GM21529 (cell line): ENCODE measurements around the gene CACNA1A.
"Not testable (repeated sequence)": the region's sequence is repeated elsewhere in the genome, so short reads cannot be mapped to it uniquely, and the experiment has no call there.

ENCODE experiments used
- ATAC-seq: cut with Tn5 transposase; IDR thresholded peaks from one replicate; pipeline ENCODE4 v1.9.1; 2021; ENCODE audit not compliant: unreplicated experiment

The CACNA1A gene

DNA sequence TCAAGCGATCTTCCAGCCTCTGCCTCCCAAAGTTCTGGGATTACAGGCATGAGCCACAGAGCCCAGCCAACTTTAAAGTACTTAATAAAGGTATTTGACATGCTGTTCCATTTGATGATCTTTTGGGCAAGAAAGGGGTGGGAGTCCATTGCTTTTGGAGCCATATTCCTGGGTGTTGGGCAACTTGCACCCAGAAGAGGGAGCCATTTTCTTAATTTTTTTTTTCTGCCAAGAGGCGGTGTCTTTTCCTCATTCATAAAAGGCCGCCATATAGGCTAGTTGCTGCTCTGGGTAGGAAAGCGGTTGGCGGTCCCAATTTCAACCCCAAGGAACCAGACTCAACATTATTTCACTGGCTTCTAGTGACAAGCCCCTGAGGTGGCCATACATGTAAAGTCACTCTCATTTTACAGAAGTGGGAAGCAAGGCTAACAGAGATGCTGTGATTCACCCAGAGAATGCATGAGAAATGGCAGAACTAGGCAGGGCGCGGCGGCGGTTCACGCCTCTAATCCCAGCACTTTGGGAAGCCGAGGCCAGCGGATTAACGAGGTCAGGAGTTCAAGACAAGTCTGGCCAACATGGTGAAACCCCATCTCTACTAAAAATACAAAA lies 139.6 kb downstream of the CACNA1A start:
- ATAC-seq, result no peak

DNA sequence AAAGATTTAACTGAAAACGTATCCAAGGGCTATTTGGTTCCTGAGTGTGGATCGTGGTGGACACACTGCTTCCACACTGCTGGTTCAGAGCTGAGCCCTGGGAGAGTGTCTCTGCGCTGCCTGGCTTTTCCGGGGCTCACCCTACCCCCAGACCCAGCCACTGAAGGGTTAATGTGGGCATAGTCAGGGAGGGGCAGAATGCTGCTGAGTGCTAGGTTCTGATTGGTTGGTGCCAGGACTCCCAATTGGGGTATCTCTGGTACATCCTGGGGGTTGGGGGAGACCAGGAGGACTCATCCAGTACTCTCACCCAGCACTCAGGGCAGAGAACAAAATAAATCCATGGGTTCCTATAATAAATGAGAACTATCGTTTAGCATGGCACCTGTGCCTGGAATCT lies 142.3 kb downstream of the CACNA1A start:
- ATAC-seq, result no peak

DNA sequence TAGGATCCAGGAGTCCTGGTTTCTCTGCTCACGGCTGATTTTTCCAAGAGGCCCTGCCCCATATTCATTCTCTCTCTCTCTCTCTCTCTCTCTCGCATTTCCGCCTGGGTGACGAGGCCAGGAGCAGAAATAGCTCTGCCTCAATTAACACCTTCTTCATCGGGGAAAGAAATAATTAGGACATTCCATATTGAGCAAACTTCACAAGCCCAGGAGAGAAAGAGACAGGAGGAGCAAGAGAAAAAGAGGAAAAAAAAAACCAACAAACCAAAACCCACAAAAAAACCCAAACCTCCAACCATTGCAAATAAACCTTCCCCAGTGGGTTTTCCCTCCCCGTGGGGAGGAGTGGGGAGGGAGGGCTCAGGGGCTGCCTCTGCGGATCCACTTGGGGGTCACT lies 143.0 kb downstream of the CACNA1A start:
- ATAC-seq, result no peak

DNA sequence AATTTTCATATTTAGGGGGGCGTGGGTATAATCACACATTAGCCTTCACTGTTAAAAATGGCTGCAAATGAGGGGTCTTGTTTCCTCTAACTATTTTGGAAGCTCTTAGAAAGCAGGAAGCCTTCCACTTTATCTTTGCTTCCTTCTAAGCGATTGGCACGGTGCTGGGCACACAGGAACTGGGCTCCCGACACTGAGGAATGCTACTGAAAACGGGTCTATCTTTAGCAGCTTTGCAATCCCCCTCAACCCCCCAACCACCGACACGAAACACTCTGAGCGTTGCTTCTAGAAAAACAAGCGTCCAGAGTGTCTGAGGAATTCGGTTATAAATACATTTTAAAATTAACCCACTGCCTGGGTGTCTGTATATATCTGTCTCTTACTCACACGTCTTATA lies 143.6 kb downstream of the CACNA1A start:
- ATAC-seq, result no peak

DNA sequence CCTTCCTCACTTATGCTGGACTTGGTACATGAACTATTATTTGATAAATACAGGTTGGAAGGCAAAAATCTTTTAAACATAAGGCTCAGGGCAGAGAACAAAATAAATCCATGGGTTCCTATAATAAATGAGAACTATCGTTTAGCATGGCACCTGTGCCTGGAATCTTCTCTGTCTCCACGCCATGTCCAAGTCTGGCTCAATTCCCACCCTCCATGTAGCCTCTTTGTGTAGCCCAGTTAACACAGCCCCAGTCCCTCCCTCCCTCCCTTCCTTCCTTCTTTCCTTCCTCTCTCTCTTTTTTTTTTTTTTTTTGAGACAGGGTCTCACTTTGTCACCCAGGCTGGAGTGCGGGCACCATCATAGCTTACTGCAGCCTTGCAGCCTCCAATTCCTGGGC lies 144.6 kb downstream of the CACNA1A start:
- ATAC-seq, result not testable (repeated sequence)

DNA sequence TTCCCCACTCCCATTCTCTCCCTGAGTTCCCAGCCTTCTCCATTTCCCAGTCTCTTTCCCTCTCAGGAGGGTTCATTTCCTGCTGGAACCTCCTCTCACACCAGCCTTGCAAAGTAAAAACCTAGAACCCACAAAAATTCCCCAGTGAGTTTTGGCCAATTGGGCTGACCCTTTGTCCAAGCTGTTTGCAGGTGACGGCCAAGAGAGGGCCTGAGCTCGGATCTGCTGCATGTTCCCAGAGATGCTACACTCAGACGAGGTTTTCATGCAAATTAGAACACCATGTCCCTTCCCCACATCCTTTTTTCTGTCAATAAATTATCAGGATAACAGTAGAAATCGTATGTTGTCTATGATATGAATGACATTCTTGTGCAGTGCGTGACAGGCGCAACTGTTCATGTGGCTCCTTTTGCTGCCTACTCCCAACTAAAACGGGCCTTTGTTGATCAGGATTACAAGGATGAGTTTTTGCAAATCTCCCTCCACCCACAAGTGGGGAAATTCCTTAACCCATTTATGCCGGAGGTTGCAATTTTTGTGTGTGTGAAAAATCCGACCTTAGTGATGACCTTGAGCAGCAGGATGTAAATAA lies 149.5 kb downstream of the CACNA1A start:
- ATAC-seq, result no peak

DNA sequence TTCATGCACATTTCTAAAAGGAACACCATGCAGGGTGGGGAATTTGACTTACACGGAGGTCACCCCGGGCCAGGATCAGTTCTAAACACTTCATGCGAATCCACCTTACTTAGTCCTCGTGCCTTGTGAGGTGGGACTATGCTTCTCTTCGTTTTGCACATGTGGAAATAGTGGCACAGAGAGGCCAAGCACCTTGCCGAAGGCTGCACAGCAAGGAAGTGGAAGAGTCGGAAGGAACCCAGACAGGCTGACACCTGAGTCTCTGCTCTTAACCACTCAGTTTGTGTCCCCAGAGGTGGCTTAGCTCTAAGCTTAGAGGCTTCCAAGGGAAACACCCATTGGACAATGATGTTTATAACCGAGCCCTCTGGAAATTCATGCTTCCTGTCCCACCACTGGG lies 150.1 kb downstream of the CACNA1A start:
- ATAC-seq, result no peak

DNA sequence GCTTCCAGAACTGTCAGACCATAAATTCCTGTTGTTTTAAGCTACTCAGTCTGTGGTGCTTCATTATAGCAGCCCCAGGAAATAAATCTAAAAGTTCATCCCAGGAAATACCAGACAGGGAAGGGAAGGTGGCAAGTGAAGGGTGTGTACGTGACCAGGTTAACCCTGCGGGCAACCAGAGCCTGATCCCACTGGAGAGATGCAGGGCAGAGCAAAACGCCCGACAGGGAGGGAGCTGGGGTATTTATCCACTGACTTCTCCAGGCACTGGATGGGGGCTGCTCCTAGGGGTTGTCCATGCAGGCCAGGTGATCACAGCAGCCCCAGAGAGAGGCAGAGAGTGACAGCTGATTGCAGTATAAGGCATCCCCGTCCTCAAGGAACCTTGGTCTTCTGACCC lies 150.9 kb downstream of the CACNA1A start:
- no peak for ATAC-seq

DNA sequence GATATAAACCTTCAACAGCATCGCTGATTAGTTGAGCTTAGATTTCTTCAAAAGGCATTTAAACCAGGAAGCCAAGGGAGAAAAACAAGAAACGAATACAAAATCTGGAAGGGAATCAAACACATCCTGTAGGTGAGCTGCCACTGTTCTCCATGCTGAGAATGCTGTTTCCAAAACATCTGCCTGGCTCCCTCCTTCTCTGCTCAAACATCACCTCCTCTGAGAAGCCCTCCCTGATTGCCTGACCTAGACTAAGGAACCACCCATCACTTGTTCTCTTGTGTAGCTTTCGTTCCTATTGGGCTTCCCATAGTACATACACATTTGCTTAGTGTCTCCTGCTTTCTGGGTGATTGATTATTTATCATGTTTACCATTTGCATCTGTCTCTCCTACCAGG lies 152.7 kb downstream of the CACNA1A start:
- ATAC-seq, result no peak

DNA sequence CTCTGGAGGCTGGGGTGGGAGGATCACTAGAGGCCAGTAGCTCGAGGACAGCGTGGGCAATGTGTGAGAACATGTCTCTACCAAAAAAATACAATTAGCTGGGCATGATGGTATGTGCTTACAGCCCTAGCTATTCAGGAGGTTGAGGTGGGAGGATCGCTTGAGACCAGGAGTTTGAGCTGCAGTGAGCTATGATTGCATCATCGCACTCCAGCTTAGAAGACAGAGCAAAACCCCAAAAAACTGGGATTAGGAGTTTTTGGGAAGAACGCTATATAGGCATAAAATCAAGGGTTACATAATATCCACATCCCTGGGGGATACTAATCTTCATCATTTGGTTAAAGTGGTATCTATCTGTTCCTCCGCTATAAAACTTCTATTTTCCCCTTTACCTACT lies 155.5 kb downstream of the CACNA1A start:
- no peak for ATAC-seq

DNA sequence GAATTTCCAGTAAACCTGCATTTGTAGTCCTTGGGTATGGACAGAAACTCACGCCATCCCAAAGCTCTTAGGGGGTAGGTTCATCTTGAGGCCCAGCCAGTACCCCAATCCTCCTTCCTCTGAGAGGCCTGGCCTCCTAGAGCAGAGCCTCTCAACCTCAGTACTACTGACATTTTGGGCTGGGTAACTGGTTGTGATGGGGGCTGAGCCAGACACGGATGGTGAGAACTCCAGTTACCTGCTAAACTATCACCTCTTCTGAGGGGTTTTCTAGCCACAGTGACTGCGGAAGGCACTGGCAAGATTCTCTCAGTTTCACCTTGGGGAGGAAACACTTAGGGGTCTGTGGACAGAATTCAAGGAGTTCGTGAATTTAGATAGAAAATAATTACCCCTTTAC lies 156.2 kb downstream of the CACNA1A start:
- no peak for ATAC-seq

DNA sequence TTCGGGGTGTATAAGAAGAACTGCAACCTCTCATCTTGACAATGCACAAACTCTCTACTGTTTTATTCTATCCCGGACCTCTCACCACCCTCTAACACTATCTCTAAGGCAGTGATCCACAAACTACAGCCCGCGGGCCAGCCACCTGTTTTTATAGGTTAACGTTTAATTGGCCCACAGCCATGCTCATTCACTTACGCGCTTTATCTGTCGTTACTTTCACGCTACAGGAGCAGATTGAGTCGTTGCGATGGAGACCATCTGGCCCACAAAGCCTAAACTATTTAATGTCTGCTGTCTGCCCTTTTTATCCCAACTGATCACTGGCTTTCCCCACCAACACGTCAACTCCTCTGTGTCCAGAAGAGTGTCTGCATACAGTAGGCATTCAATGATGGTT lies 158.9 kb downstream of the CACNA1A start:
- no peak for ATAC-seq

DNA sequence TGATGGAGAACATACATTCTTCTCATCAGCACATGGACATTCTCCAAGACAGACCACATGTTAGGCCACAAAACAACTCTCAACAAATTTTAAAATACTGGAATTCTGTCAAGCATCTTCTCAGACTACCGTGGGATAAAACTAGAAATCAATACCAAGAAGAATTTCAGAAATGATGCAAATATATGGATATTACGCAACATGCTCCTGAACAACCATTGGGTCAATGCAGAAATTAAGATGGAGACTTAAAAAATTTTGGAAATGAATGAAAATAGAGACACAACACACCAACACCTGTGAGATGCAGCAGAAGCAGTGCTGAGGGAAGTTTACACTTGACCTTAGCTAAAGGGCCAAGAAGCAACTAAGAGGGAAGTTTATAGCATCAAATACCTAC lies 162.8 kb downstream of the CACNA1A start:
- ATAC-seq, result no peak

DNA sequence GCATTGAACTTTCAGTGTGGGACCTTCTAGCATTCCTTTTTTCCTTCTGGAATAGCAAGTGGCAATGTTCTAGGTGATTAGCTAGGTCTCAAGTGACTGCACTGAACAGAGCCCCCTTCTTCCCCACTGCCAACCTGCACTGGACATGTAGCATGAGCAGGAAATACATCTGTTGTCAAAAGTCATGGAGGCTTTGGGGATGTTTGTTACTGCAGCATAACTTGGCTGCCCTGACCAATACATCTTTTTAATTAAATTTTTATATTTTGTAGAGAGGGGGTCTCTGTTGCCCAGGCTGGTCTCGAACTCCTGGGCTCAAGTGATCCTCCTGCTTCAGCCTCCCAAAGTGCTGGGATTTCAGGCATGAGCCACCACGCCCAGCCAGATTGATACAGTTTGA lies 163.6 kb downstream of the CACNA1A start:
- ATAC-seq, result no peak

DNA sequence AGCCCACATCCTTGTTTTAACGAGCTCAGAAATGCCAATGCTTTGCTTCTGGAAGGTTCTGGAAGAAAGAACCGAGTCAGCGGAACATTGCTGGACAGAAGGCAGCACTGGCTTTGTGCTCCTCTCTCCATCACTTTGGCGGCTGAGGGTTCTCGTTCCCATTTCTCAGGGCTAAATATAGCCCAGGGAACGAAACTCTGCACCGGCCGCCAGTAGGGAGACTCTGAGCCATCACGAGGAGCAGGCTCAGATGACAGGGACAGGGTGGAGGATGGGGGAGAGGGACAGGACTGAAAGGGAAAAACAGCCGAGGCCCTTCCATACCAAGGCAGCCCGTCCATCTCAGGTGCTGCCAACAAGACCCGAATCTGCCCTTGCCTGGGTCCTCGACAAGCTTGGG lies 166.4 kb downstream of the CACNA1A start:
- no peak for ATAC-seq

DNA sequence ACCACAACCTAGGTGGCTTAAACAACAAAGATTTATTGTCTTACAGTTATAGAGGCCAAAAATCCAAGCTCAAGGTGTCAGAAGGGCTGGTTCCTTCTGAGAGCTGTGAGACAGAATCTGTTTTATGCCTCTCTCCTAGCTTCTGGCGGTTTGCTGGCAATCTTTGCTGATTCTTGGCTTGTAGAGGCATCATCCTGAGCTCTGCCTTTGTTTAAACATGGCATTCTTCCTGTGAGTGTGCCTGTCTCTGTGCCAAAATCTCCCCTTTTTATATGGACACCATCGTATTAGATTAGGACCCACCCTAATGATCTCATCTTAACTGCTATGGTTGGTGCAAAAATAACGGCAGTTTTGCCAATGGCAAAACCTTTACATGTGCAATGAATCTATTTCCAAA lies 169.1 kb downstream of the CACNA1A start:
- no peak for ATAC-seq

DNA sequence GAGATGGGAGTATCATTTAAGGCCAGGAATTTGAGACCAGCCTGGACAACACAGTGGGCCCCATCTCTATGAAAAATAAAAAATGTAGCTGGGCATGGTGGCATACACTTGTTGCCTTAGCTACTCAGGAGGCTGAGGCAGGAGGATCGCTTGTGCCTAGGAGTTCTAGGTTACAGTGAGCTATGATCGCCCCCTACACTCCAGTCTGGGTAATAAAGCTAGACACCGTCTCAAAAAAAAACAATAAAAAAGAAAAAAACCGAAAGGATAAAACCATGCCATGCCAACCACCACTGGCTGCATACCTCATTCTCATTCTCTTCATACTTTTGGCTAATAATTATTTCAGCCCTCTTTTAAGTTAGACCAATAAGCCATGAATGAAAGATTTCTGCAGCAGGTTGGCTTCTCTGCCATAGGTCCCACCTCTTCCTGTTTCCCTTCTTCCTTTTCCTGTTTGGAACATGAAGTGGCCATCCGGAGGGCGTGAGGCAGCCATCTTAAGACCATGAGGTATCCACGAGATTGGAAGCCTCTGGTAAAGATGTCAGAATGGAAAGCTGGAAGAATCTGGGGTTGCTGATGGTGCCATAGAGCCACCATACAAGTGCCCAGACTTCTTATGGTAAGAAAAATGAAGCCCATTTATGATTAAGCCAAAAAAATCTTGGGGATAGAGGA lies 171.3 kb downstream of the CACNA1A start:
- ATAC-seq, result no peak

DNA sequence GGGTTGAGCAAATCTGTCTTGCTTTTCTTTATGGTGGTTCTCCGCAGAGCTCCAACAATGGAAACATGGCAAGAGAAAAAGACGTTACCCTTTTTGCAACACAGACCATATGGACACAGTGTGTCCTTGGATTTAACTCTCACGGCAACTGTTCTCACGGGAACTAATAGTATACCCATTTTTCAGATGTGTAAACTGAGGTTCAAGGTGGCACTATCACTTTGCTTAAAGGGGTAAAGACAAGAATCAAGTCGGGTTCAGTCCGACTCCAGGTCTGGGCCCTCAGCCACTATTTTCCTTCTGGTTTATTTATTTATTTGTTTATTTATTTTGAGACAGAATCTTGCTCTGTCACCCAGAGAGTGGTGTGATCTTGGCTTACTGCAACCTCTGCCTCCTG lies 176.0 kb downstream of the CACNA1A start:
- no peak for ATAC-seq

DNA sequence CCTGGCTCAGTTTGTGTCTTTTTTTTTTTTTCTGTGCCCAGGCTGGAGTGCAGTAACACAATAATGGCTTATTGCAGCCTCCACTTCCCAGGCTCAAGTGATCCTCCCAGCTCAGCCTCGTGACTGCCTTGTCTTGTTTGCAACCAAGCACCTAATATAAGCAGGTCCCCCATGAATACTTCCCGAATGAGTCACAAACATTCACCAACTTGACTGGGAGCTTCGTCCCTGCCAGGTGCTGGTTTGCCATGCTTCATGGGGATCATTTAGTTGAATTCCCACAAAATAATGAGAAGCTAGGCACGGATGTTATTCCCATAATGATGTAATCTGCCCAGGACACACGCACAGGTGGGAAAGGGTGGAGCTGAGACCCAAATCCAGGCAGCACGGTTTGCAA lies 176.5 kb downstream of the CACNA1A start:
- no peak for ATAC-seq

DNA sequence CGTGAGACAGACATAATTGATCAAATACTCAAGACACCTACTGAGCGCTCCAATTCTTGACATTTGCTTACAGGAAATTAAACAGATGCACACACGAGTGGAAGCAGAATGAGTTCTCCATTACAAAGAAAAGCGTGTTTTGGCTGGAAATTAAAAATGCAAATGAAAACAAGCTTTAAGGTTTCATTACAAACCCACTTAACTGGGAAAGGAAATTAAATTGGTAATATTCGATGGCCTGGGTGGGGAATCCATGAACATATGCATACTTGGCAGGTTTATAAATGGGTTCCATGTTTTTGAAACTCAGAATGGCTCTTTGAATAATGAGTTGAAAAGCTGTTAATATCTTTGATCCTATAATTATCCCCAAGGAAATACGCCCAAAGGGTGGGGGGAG lies 178.0 kb downstream of the CACNA1A start:
- ATAC-seq, result no peak

DNA sequence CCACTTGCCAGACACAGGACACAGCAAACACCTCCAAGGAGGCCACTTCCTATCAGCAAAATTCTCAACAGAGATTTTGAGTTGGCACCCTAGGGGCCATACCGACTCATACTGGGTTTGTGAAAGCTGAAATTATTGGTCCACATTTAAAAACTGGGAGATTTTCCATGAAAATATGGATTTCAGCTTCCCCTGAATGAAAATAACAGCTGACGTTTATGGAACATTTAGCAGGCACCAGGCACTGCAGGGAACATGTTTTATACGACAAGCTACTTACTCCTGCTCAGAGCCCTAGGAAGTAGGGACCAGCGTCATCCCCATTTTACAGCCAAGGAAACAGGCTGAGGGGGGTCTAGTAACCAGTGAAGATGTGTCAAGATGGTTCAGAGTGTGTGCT lies 186.8 kb downstream of the CACNA1A start:
- ATAC-seq, result no peak

DNA sequence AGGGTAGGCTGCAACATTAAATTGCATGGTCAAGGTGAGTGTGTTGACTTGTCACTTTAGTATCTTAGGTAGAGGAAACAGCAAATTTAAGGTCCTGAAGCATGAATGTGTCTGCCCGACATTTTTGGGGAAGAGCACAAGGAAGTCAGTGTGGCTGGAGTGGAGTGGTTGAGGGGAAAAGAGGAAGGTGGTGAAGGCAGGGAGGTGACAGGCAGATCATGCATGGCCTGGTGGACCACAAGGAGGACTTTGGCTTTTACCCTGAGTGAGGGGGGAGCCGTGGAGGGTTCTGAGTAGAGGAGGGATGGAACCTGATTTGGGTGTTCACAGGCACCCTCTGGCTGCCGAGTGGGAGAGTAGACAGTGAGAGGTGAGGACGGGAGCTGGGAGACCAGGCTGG lies 188.1 kb downstream of the CACNA1A start:
- no peak for ATAC-seq

DNA sequence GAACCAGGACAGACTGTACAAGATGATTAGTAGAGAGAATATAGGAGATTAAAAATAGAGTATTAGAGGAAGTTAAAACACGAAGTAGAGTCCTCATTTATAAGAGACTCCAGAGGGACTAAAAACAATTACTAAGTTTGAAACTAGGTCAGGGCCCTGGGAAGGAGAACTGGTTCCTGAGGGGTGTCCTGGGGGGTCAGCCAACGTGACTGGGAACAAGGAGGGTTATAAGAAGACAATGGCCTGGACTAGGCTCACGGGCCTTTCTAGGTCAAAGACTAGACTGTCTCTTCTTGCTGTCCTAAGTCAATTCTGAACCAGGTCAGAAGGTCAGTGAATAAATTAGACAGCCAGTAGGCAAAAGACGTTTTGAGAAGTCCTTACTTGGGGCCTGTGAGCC lies 190.8 kb downstream of the CACNA1A start:
- no peak for ATAC-seq
